Stimulated activated naive CD4-positive, alpha-beta T cell treated with Interleukin-2 at 50 U/mL for 16 hours (primary cell): ENCODE results near the gene ACAA1.

ENCODE experiments used
- DNase-seq: peaks from one replicate; lab custom pipeline; 2025; lab: John Stamatoyannopoulos, UW

Gene ACAA1

GRCh38 chr3:38118421-38119247 is 18.3 kb downstream of the ACAA1 start:
- no peak for DNase-seq

- DNase-seq = peak; percentile 64
Observed at GRCh38 chr3:38117748-38118420, 19.0 kb downstream of the ACAA1 start.

DNA sequence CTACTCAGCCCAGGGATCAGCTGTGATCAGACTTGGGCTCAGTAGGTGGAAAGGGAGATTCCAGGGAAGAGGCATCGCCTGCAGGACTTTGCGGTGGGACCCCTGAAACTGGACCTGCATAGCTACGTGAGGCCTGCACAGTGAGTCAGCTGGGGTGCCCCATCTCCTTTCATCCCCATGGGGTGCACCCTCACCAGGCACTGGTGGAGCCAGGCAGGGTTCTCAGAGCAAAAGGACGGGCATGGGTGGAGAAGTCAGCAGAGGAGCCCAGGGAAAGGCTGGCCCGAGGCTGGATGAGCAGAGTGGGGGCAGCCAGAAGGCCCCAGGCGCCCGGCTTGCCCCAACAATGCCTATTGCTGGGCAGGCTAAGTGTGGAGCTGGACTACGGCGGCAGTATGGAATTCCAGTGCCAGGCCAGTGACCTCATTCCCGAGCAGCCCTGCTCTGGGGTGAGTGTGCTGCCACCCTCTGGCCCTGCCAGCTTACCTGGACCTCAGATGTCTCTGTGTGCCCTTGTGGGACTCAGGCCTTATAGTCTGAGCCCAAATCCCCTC is 19.7 kb downstream of the ACAA1 start:
- no peak for DNase-seq

DNA sequence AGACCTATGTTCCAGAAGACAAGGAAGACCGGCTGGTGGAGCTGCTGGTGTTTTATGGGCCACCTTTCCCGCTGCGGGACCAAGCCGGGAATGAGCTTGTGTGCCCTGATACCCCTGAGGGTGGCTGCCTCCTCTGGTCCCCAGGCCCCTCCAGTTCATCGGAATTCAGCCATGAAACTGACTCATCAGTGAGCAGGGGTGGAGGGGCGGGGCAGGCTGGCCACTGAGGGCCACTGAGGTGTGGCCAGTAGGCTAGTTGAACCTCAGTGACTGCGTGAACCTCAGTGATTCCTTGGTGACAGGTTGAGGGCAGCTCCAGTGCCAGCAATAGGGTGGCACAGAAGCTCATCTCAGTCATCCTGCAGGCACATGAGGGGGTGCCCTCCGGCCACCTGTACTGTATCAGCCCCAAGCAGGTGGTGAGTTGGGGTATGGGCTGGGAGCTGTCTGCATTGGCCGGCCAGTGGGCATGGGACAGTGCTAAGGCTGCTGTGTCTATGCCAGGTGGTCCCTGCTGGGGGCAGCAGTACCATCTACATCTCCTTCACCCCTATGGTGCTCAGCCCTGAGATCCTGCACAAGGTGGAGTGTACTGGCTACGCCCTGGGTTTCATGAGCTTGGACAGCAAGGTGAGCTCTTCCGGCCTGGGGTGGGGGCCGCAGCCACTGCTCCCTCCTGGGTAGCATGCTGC is 20.3 kb downstream of the ACAA1 start:
- no peak for DNase-seq

GRCh38 chr3:38115645-38116427 is 21.1 kb downstream of the ACAA1 start:
- DNase-seq = no peak

GRCh38 chr3:38114875-38115644 is 21.9 kb downstream of the ACAA1 start:
- no peak for DNase-seq

GRCh38 chr3:38114052-38114874 is 22.7 kb downstream of the ACAA1 start:
- no peak for DNase-seq

GRCh38 chr3:38112378-38112761 is 24.6 kb downstream of the ACAA1 start:
- DNase-seq = no peak

DNA sequence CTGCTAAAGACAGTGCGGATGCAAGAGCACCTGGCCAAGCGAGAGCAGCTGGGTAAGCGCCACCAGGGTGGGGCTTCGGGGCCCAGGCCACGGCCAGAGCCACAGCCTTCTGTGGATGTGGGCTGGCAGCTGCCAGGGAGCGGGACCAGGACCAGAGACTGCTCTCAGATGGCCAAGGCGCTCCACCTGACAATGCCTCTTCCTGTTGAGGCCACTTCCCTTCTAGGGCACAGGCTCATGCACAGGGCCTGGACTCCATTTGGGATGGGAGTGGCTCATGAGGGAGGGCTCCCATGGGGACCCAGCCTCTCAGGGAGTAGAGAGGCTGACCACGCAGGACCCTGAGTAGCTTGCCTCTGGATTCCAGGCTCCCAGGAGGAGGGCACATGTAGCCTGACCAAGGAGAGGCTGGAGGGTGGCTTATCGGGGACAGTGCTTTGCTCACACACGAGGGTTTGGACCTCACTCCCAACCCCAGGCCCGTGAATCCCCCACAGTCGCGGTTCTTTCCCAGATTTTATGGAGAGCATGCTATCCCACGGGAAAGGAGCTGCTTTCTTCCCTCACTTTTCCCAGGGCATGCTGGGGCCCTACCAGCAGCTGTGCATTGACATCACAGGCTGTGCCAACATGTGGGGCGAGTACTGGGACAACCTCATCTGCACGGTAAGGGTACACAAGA is 25.1 kb downstream of the ACAA1 start:
- DNase-seq = no peak

DNA sequence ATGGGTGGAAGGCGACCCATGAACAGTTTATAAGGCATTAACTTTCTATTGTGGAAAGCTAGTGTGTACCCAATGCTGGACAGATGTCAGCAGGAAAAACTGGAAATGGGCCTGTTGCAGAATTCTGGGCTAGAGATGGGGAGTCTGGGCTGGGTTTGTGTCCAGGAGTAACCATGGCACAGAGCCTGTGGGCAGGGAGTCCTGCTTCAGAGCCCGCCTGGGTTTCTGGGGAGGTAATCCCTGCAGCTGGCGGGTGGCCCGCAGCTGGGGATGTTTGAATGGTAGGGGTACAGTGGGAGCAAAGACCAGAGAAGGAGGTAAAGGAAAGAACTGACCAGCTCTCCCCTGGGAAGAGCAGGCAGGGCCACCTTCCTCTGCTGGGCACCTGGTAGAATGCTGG is 25.7 kb downstream of the ACAA1 start:
- DNase-seq = no peak

DNA sequence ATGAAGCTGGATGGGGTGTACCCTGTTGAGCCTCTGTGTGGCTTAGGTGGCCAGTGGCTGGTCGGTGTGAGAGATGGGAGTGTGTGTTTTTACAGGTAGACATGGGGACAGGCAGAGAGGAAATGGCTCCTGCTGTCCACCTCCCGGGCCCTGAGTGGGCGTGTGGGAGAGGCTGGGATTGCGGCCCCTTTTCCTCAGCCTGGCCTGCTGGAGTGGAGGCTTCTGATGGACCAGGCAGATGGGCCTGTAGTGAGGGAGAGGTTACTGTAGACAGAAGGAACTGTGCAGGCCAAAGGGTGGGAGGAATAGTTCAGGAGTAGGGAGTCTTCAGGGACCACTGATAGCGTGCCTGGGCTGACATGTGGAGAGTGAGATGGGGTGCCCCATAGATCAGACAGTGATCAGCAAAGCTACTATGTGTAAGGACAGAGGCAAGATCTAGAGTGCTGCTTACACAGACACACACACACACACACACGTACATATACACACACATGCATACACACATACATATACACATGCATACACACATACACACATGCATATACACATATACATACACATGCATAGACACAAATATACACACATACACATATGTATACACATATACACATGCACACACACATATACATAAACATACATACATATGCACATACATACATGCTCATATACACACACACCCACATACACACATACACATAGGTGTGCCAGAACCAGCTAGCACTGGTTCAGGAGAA is 26.4 kb downstream of the ACAA1 start:
- DNase-seq = no peak

DNA sequence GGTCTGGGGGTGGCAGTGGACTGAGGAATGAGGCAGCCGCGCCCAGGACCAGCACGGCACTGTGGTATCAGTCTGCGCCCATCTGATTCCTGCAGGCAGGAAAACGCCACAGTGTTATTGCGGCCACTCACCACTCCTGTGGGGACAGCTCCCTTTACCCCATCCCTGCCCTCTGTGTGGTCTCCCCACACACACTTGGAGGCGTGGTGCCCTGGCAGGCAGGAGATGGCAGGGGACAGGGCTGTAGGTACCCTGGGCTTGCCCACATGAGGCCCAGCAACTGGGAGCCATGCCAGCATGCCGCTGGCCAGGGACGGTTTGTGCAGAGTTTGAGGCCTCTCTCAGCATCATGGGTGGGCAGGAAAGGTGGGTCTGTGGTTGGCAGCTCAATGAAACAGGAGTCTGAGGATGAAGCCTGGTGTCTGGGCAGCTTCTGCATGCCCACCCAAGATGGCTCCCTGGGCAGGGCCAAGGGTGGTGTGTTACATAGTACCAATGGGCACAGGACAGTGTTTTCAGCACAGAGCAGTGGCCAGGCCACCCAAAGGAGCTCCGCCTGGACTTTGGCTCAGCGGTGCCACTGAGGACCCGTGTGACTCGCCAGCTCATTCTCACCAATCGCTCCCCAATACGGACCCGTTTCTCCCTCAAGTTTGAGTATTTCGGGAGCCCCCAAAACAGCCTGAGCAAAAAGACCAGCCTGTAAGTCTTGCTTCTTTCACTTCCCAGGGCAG is 27.2 kb downstream of the ACAA1 start:
- no peak for DNase-seq

DNA sequence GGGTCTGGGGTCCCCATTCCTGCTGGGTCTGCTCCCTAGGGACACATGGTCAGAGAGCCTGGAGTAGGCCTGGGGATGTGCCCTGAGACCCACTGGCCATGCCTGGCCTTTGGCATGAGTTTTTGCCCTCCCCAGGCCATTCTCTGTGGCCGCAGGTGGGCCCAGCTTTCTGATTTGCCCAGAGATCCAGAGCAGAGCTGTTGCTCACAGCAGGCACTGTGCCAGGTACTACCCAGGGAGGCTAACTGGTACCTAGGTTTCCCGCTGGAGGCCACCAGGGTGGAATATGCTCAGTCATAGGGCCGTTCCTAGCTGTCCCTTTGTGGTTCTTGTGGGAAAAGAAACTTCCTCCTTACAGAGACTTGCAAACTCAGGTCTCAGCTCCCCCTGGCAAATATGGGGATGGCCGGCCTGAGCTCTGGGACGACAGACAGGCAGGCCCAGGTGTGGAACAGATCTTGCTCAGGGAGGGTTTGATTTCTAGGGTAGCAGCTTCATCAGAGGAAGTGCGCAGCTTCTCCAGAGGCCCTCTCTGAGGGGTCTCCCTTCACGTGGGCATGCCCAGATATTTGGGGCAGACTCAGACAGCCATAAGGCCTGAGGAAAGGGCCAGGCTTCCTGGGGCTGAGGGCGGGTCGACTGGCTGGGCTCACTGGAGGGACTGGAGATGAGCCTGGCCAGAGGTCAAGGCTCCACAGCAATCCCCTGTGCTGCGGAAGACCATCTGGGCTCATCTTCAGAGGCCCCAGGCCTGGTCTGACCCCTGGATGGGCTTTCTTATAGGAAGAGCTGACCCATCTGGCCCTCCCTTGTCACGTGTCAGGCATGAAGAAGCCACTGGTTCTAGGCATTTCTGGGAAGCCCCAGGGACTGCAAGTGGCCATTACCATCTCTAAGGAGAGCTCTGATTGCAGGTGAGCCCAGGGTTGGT is 28.0 kb downstream of the ACAA1 start:
- DNase-seq = no peak

- no peak for DNase-seq
Observed at GRCh38 chr3:38107911-38108648, 28.8 kb downstream of the ACAA1 start.

DNA sequence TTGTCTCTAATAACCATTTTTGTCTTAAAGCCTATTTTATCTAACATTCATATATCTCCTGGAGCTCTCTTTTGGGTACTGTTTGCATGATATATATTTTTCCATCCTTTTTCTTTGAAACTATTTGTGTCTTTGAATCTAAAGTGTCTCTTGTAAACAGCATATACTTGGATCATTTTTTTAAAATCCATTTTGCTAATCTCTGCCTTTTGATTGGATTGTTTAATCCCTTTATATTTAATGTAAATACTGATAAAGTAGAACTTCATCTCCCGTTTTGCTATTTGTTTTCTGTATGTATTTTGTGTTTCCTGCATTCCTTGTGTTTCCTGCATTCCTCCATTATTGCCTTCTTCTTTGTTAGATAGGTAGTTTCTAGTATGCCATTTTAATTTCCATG is 31.4 kb downstream of the ACAA1 start:
- DNase-seq = no peak

DNA sequence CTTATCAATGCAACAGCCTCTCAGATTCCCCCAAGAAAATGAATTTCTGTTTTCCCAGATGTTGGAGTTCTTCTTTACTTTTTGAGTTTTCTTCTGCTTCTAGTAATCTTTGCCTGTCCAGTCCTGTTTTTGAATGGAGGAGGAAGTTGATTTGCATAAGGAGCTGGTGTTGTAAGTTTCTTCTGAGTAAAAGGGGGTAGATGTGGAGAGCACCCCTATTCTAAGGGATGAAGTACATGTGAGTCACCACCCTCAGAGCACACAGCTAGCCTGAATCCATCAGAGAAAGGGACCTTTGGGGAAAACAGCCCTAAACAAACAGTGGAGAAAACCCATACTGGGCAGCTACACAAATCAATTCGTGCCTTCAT is 34.5 kb downstream of the ACAA1 start:
- DNase-seq = no peak
